ENCODE data around the gene SNX21.

SNX21 gene

GRCh38 chr20:45845452-45845851 is 11.9 kb downstream of the SNX21 start:
- peaks cover 2 to 71% (median 67%) of the 10 kb centered on the region in 5 donors for H3K36me3 ChIP-seq (ENCODE audit: control insufficient read depth in 5 of 5, insufficient read depth in 5 of 5, low read length in 5 of 5)
- no peak overlapping the region for H3K27ac ChIP-seq (ENCODE audit: low read depth, low read length)
- no peak overlapping the region for H3K4me3 ChIP-seq (ENCODE audit: low read depth in 1 of 5, low read length in 5 of 5)
- peaks cover 4 to 41% (median 23%) of the 10 kb centered on the region in 5 donors for H3K4me1 ChIP-seq (ENCODE audit: control insufficient read depth in 5 of 5, insufficient read depth in 5 of 5, low read length in 5 of 5)
- no peaks in the 10 kb centered on the region for H3K27me3 ChIP-seq (ENCODE audit: control insufficient read depth in 5 of 5, insufficient read depth in 4 of 5, low read length in 5 of 5)
- H3K9me3 ChIP-seq (ENCODE audit: control insufficient read depth in 5 of 5, low read length in 5 of 5): no peaks in the 10 kb centered on the region
- H3K9ac ChIP-seq (ENCODE audit: low read length in 5 of 5): no peak overlapping the region

- no peaks in the 10 kb centered on the region for H3K9me3 ChIP-seq (ENCODE audit: control insufficient read depth in 5 of 5, low read length in 5 of 5)
- H3K27ac ChIP-seq (ENCODE audit: low read depth, low read length): no peak overlapping the region
- no peak overlapping the region for H3K4me3 ChIP-seq (ENCODE audit: low read depth in 1 of 5, low read length in 5 of 5)
- H3K27me3 ChIP-seq (ENCODE audit: control insufficient read depth in 5 of 5, insufficient read depth in 4 of 5, low read length in 5 of 5): no peaks in the 10 kb centered on the region
- no peak overlapping the region for H3K9ac ChIP-seq (ENCODE audit: low read length in 5 of 5)
- H3K4me1 ChIP-seq (ENCODE audit: control insufficient read depth in 5 of 5, insufficient read depth in 5 of 5, low read length in 5 of 5): peaks cover 0 to 12% (median 3%) of the 10 kb centered on the region in 5 donors
- H3K36me3 ChIP-seq (ENCODE audit: control insufficient read depth in 5 of 5, insufficient read depth in 5 of 5, low read length in 5 of 5): peaks cover 5 to 63% (median 51%) of the 10 kb centered on the region in 5 donors
These were observed 14.8 kb downstream of the SNX21 start for GRCh38 chr20:45848421-45848820.

GRCh38 chr20:45848969-45849582 is 15.5 kb downstream of the SNX21 start:
- Histone ChIP-seq H3K4me3 (ENCODE audit: low read depth in 1 of 5, low read length in 5 of 5) (no peak overlapping the region), H3K27ac (ENCODE audit: low read depth, low read length) (no peak overlapping the region), H3K4me1 (ENCODE audit: control insufficient read depth in 5 of 5, insufficient read depth in 5 of 5, low read length in 5 of 5) (peaks cover 0 to 7% (median 2%) of the 10 kb centered on the region in 5 donors), H3K36me3 (ENCODE audit: control insufficient read depth in 5 of 5, insufficient read depth in 5 of 5, low read length in 5 of 5) (peaks cover 7 to 63% (median 48%) of the 10 kb centered on the region in 5 donors), H3K27me3 (ENCODE audit: control insufficient read depth in 5 of 5, insufficient read depth in 4 of 5, low read length in 5 of 5) (no peaks in the 10 kb centered on the region), H3K9ac (ENCODE audit: low read length in 5 of 5) (peak overlapping the region in 1 of 5 donors; percentile 17), H3K9me3 (ENCODE audit: control insufficient read depth in 5 of 5, low read length in 5 of 5) (no peaks in the 10 kb centered on the region)

- no peak overlapping the region for H3K9ac ChIP-seq (ENCODE audit: low read length in 5 of 5)
- H3K4me3 ChIP-seq (ENCODE audit: low read depth in 1 of 5, low read length in 5 of 5): no peak overlapping the region
- no peak overlapping the region for H3K27ac ChIP-seq (ENCODE audit: low read depth, low read length)
- H3K27me3 ChIP-seq (ENCODE audit: control insufficient read depth in 5 of 5, insufficient read depth in 4 of 5, low read length in 5 of 5): no peaks in the 10 kb centered on the region
- no peaks in the 10 kb centered on the region for H3K9me3 ChIP-seq (ENCODE audit: control insufficient read depth in 5 of 5, low read length in 5 of 5)
- H3K36me3 ChIP-seq (ENCODE audit: control insufficient read depth in 5 of 5, insufficient read depth in 5 of 5, low read length in 5 of 5): peaks cover 5 to 63% (median 43%) of the 10 kb centered on the region in 5 donors
- H3K4me1 ChIP-seq (ENCODE audit: control insufficient read depth in 5 of 5, insufficient read depth in 5 of 5, low read length in 5 of 5): peaks cover 0 to 11% (median 10%) of the 10 kb centered on the region in 5 donors
These were observed 16.6 kb downstream of the SNX21 start for GRCh38 chr20:45850238-45850637.

- H3K4me1 ChIP-seq (ENCODE audit: control insufficient read depth in 5 of 5, insufficient read depth in 5 of 5, low read length in 5 of 5): peaks cover 0 to 14% (median 12%) of the 10 kb centered on the region in 5 donors
- H3K27ac ChIP-seq (ENCODE audit: low read depth, low read length): no peak overlapping the region
- H3K27me3 ChIP-seq (ENCODE audit: control insufficient read depth in 5 of 5, insufficient read depth in 4 of 5, low read length in 5 of 5): no peaks in the 10 kb centered on the region
- peaks cover 5 to 58% (median 36%) of the 10 kb centered on the region in 5 donors for H3K36me3 ChIP-seq (ENCODE audit: control insufficient read depth in 5 of 5, insufficient read depth in 5 of 5, low read length in 5 of 5)
- H3K4me3 ChIP-seq (ENCODE audit: low read depth in 1 of 5, low read length in 5 of 5): no peak overlapping the region
- no peak overlapping the region for H3K9ac ChIP-seq (ENCODE audit: low read length in 5 of 5)
- no peaks in the 10 kb centered on the region for H3K9me3 ChIP-seq (ENCODE audit: control insufficient read depth in 5 of 5, low read length in 5 of 5)
These were observed 17.3 kb downstream of the SNX21 start for GRCh38 chr20:45850926-45851325.

- no peaks in the 10 kb centered on the region for H3K27me3 ChIP-seq (ENCODE audit: control insufficient read depth in 5 of 5, insufficient read depth in 4 of 5, low read length in 5 of 5)
- H3K4me1 ChIP-seq (ENCODE audit: control insufficient read depth in 5 of 5, insufficient read depth in 5 of 5, low read length in 5 of 5): peaks cover 0 to 20% (median 17%) of the 10 kb centered on the region in 5 donors
- H3K36me3 ChIP-seq (ENCODE audit: control insufficient read depth in 5 of 5, insufficient read depth in 5 of 5, low read length in 5 of 5): peaks cover 5 to 54% (median 30%) of the 10 kb centered on the region in 5 donors
- H3K27ac ChIP-seq (ENCODE audit: low read depth, low read length): no peak overlapping the region
- no peaks in the 10 kb centered on the region for H3K9me3 ChIP-seq (ENCODE audit: control insufficient read depth in 5 of 5, low read length in 5 of 5)
- no peak overlapping the region for H3K4me3 ChIP-seq (ENCODE audit: low read depth in 1 of 5, low read length in 5 of 5)
- H3K9ac ChIP-seq (ENCODE audit: low read length in 5 of 5): no peak overlapping the region
These were observed 17.9 kb downstream of the SNX21 start for GRCh38 chr20:45851501-45851900.

- Histone ChIP-seq H3K4me3 (ENCODE audit: low read depth in 1 of 5, low read length in 5 of 5) (no peak overlapping the region), H3K9ac (ENCODE audit: low read length in 5 of 5) (no peak overlapping the region), H3K9me3 (ENCODE audit: control insufficient read depth in 5 of 5, low read length in 5 of 5) (no peaks in the 10 kb centered on the region), H3K4me1 (ENCODE audit: control insufficient read depth in 5 of 5, insufficient read depth in 5 of 5, low read length in 5 of 5) (peaks cover 0 to 26% (median 22%) of the 10 kb centered on the region in 5 donors), H3K27me3 (ENCODE audit: control insufficient read depth in 5 of 5, insufficient read depth in 4 of 5, low read length in 5 of 5) (no peaks in the 10 kb centered on the region), H3K27ac (ENCODE audit: low read depth, low read length) (no peak overlapping the region), H3K36me3 (ENCODE audit: control insufficient read depth in 5 of 5, insufficient read depth in 5 of 5, low read length in 5 of 5) (peaks cover 5 to 47% (median 25%) of the 10 kb centered on the region in 5 donors)
These were observed 18.7 kb downstream of the SNX21 start for GRCh38 chr20:45852326-45852725.

GRCh38 chr20:45853484-45853883 is 19.9 kb downstream of the SNX21 start:
- no peak overlapping the region for H3K9ac ChIP-seq (ENCODE audit: low read length in 5 of 5)

GRCh38 chr20:45857114-45857881 is 23.7 kb downstream of the SNX21 start, which contains the start of the genes ACOT8 and ZSWIM3:
ACOT8 (minus strand) TSS chr20:45857392; CDS start chr20:45857315, 77 bp downstream.
ZSWIM3 (plus strand) TSS chr20:45857614; CDS start chr20:45857826, 212 bp downstream.
- Histone ChIP-seq H3K4me1 (ENCODE audit: control insufficient read depth in 5 of 5, insufficient read depth in 5 of 5, low read length in 5 of 5) (peaks cover 0 to 38% (median 32%) of the 10 kb centered on the region in 5 donors), H3K9me3 (ENCODE audit: control insufficient read depth in 5 of 5, low read length in 5 of 5) (no peaks in the 10 kb centered on the region), H3K27me3 (ENCODE audit: control insufficient read depth in 5 of 5, insufficient read depth in 4 of 5, low read length in 5 of 5) (no peaks in the 10 kb centered on the region), H3K9ac (ENCODE audit: low read length in 5 of 5) (peak within 1 kb of the TSS; percentile 68 to 93 (median 87)), H3K36me3 (ENCODE audit: control insufficient read depth in 5 of 5, insufficient read depth in 5 of 5, low read length in 5 of 5) (peaks cover 4 to 22% (median 9%) of the 10 kb centered on the region in 5 donors), H3K4me3 (ENCODE audit: low read depth in 1 of 5, low read length in 5 of 5) (peak within 1 kb of the TSS; percentile 89 to 99 (median 97)), H3K27ac (ENCODE audit: low read depth, low read length) (peak within 1 kb of the TSS; percentile 83)

More at GRCh38 chr20:45853484-45853883, 19.9 kb downstream of the SNX21 start:
- no peak overlapping the region for H3K4me3 ChIP-seq (ENCODE audit: low read depth in 1 of 5, low read length in 5 of 5)
- H3K9me3 ChIP-seq (ENCODE audit: control insufficient read depth in 5 of 5, low read length in 5 of 5): no peaks in the 10 kb centered on the region
- H3K27me3 ChIP-seq (ENCODE audit: control insufficient read depth in 5 of 5, insufficient read depth in 4 of 5, low read length in 5 of 5): no peaks in the 10 kb centered on the region
- H3K4me1 ChIP-seq (ENCODE audit: control insufficient read depth in 5 of 5, insufficient read depth in 5 of 5, low read length in 5 of 5): peaks cover 0 to 37% (median 31%) of the 10 kb centered on the region in 5 donors
- no peak overlapping the region for H3K27ac ChIP-seq (ENCODE audit: low read depth, low read length)
- peaks cover 5 to 41% (median 18%) of the 10 kb centered on the region in 5 donors for H3K36me3 ChIP-seq (ENCODE audit: control insufficient read depth in 5 of 5, insufficient read depth in 5 of 5, low read length in 5 of 5)

- no peaks in the 10 kb centered on the region for H3K9me3 ChIP-seq (ENCODE audit: control insufficient read depth in 5 of 5, low read length in 5 of 5)
- peak overlapping the region; percentile 83 for H3K27ac ChIP-seq (ENCODE audit: low read depth, low read length)
- H3K4me3 ChIP-seq (ENCODE audit: low read depth in 1 of 5, low read length in 5 of 5): peak overlapping the region; percentile 89 to 99 (median 97)
- H3K36me3 ChIP-seq (ENCODE audit: control insufficient read depth in 5 of 5, insufficient read depth in 5 of 5, low read length in 5 of 5): peaks cover 2 to 20% (median 9%) of the 10 kb centered on the region in 5 donors
- H3K9ac ChIP-seq (ENCODE audit: low read length in 5 of 5): peak overlapping the region; percentile 63 to 91 (median 82)
- peaks cover 0 to 38% (median 32%) of the 10 kb centered on the region in 5 donors for H3K4me1 ChIP-seq (ENCODE audit: control insufficient read depth in 5 of 5, insufficient read depth in 5 of 5, low read length in 5 of 5)
- H3K27me3 ChIP-seq (ENCODE audit: control insufficient read depth in 5 of 5, insufficient read depth in 4 of 5, low read length in 5 of 5): no peaks in the 10 kb centered on the region
These were observed 24.2 kb downstream of the SNX21 start for GRCh38 chr20:45857882-45858216.

All from subcutaneous abdominal adipose tissue (tissue), 5 donors.